Measurements from ENCODE around the gene POM121L2. TPM values are rescaled to one million over a fixed set of nuclear protein-coding genes. Genes with fewer than 3 reads are reported as not detected.

The POM121L2 gene
- total and polyA plus RNA-seq, 2 of the 13 experiments (the other 11 are each of a cell fraction or from before 2014, with no cell fraction given): not detected

- TF ChIP-seq BCLAF1 (IDR thresholded peaks at IDR 0.05) (no peak), ZNF333 (CRISPR knock-in tag; IDR thresholded peaks at IDR 0.05; ENCODE audit: borderline replicate concordance) (no peak), ASH2L (IDR thresholded peaks at IDR 0.05; ENCODE audit: insufficient read length, low read depth, low read length) (peak; percentile 81), ZNF33A (CRISPR knock-in tag; IDR thresholded peaks at IDR 0.05; ENCODE audit: borderline replicate concordance) (no peak), KDM1A (CRISPR knock-in tag; IDR thresholded peaks at IDR 0.05) (0 out of 2 replicates have a peak, but pooled peaks have one; percentile 6), WIZ (CRISPR knock-in tag; IDR thresholded peaks at IDR 0.05) (no peak), MED1 (CRISPR knock-in tag; IDR thresholded peaks at IDR 0.05) (peak; percentile 65), THYN1 (CRISPR knock-in tag; IDR thresholded peaks at IDR 0.05; ENCODE audit: borderline replicate concordance, low read depth) (no peak), DMAP1 (CRISPR knock-in tag; IDR thresholded peaks at IDR 0.05) (peak; percentile 38; the same call in 1 of the 2 replicates), ZNF710 (CRISPR knock-in tag; IDR thresholded peaks at IDR 0.05; ENCODE audit: borderline replicate concordance) (0 out of 2 replicates have a peak, but pooled peaks have one; percentile 47), ZNF556 (CRISPR knock-in tag; IDR thresholded peaks at IDR 0.05; ENCODE audit: borderline replicate concordance) (peak; percentile 80), ZGPAT (CRISPR knock-in tag; IDR thresholded peaks at IDR 0.05) (peak; percentile 90; the same call in 1 of the 2 replicates), ZNF264 (CRISPR knock-in tag; IDR thresholded peaks at IDR 0.05) (no peak), TERF1 (CRISPR knock-in tag; IDR thresholded peaks at IDR 0.05) (no peak), ZSCAN12 (CRISPR knock-in tag; IDR thresholded peaks at IDR 0.05) (no peak), RAD21 (CRISPR knock-in tag; IDR thresholded peaks at IDR 0.05) (no peak), ZNF446 (CRISPR knock-in tag; IDR thresholded peaks at IDR 0.05) (no peak), MEIS2 (CRISPR knock-in tag; IDR thresholded peaks at IDR 0.05) (peak; percentile 71; the same call in 1 of the 2 replicates), RXRB (CRISPR knock-in tag; IDR thresholded peaks at IDR 0.05; ENCODE audit: borderline replicate concordance) (peak; percentile 74), ZNF513 (CRISPR knock-in tag; conservative IDR thresholded peaks at IDR 0.05) (no peak)
Observed at GRCh38 chr6:27332692-27333641, 20.9 kb upstream of the POM121L2 start (continued).

Data from HepG2 (cell line).